NCI-H2029 (cell line): ENCODE results near the gene ZNF488.
A peak's percentile ranks its signal among the peaks of the same experiment; 100 is the strongest.

Experiments
- DNase-seq: peaks from one replicate; lab custom pipeline; 2025; lab: John Stamatoyannopoulos, UW

Gene ZNF488

DNA sequence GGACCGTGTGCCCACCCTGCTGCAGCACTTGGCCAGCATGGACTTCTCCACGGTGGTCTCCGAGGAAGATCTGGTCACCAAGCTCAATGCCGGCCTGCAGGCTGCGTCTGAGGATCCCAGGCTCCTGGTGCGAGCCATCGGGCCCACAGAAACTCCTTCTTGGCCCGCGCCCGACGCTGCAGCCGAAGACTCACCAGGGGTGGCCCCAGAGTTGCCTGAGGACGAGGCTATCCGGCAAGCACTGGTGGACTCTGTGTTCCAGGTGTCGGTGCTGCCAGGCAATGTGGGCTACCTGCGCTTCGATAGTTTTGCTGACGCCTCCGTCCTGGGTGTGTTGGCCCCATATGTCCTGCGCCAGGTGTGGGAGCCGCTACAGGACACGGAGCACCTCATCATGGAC, 34.6 kb downstream of the ZNF488 start:
- no peak for DNase-seq

DNA sequence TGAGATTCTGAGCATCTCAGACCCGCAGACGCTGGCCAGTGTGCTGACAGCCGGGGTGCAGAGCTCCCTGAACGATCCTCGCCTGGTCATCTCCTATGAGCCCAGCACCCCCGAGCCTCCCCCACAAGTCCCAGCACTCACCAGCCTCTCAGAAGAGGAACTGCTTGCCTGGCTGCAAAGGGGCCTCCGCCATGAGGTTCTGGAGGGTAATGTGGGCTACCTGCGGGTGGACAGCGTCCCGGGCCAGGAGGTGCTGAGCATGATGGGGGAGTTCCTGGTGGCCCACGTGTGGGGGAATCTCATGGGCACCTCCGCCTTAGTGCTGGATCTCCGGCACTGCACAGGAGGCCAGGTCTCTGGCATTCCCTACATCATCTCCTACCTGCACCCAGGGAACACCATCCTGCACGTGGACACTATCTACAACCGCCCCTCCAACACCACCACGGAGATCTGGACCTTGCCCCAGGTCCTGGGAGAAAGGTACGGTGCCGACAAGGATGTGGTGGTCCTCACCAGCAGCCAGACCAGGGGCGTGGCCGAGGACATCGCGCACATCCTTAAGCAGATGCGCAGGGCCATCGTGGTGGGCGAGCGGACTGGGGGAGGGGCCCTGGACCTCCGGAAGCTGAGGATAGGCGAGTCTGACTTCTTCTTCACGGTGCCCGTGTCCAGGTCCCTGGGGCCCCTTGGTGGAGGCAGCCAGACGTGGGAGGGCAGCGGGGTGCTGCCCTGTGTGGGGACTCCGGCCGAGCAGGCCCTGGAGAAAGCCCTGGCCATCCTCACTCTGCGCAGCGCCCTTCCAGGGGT, 35.2 kb downstream of the ZNF488 start:
- DNase-seq, result no peak

DNA sequence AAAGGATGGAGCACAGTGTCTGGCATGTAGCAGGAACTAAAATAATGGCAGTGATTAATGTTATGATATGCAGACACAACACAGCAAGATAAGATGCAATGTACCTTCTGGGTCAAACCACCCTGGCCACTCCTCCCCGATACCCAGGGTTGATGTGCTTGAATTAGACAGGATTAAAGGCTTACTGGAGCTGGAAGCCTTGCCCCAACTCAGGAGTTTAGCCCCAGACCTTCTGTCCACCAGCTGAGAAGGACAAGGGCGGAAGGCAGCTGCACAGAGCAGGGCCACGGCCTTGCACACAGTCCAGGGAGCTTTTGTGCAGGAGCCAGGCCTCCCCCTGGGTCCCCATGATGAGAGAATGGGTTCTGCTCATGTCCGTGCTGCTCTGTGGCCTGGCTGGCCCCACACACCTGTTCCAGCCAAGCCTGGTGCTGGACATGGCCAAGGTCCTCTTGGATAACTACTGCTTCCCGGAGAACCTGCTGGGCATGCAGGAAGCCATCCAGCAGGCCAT, 35.9 kb downstream of the ZNF488 start, which contains the start of gene RBP3:
Gene RBP3, plus strand, starts transcription at position 226 of the 514 bp plus-strand sequence. Its CDS starts 122 bp downstream, at position 348.
- DNase-seq, result no peak

DNA sequence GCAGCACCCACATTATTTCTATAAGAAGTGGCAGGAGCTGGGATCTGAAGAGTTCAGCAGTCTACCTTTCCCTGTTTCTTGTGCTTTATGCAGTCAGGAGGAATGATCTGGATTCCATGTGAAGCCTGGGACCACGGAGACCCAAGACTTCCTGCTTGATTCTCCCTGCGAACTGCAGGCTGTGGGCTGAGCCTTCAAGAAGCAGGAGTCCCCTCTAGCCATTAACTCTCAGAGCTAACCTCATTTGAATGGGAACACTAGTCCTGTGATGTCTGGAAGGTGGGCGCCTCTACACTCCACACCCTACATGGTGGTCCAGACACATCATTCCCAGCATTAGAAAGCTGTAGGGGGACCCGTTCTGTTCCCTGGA, 36.8 kb downstream of the ZNF488 start:
- DNase-seq, result no peak

DNA sequence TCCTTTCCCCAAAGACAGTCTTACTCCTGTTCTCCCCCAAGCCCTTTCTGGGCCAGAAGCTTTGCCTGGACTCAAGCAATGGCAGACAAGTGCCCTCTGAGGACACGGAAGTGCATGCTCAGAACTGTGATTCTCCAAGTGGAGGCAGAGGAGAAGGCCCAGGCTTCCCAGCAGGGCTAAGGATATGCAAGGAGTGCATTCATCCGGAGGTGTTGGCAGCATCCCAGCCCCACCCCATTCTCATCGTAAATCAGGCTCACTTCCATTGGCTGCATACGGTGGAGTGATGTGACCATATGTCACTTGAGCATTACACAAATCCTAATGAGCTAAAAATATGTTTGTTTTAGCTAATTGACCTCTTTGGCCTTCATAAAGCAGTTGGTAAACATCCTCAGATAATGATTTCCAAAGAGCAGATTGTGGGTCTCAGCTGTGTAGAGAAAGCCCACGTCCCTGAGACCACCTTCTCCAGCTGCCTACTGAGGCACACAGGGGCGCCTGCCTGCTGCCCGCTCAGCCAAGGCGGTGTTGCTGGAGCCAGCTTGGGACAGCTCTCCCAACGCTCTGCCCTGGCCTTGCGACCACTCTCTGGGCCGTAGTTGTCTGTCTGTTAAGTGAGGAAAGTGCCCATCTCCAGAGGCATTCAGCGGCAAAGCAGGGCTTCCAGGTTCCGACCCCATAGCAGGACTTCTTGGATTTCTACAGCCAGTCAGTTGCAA, 37.4 kb downstream of the ZNF488 start:
- DNase-seq, result peak; percentile 43

DNA sequence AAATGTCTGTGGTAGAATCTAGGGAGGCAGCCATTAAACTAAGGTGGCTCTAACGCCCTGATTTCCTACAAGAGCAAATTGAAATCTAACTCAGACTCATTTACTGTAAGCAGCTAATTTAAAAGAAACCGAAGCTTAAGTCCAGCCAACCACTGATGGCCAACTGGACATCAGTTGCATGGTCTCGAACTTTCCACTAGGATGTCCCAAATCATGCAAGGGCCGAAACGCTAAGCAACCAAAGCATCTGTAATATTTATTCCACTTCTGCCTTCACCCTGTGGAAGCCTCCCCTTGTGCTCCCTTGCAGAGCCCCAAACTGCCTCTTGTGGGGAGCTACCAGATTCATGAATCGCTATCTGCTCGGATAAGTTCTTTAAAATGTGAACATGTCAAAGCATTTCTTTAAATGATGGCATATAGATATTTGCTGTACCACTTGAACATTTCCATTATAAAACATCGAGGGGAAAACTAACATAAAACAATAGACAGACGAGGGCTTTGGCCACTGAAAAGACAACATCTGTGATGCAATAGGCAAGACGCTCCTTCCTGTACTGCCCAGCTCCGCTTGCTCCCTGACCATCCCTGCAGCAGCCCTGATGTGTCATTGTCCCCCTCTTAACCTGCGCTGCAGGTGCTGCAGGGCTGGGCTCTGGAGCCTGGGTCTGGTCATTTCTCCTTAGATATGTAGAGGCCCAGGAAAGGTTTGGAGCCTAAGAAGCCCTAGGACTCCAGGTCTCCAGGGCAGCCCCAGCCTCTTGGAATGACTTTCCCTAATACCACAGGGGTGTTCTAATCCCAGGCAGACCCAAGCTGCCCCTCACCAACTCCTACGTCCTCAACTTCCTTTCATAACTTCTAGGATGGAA, 38.9 kb downstream of the ZNF488 start:
- no peak for DNase-seq

DNA sequence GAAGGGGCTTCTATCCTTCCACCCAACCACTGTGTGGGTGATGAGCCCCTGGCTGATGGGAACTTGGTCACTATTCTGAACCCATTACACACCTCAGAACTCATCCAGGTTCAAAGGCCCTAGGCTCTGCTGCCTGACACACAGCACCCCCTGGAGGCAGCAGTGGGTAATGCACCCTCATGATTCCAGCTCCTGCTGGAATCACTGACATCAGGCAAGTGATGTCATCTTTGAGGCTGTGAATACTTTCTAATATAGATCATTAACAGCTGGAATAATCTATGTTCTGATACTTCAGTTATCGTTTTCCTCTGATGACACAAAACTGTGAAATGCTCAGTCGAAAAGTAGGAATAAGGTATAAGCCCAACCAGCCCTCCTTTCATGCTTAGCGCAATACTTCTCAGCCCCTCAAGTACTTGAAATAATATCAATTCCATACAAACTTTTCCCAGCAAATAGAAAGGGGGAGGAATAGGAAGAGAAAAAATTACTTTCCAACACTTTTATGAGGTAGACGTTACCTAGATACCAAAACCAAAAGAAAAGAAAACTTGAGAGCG, 43.4 kb downstream of the ZNF488 start:
- no peak for DNase-seq

DNA sequence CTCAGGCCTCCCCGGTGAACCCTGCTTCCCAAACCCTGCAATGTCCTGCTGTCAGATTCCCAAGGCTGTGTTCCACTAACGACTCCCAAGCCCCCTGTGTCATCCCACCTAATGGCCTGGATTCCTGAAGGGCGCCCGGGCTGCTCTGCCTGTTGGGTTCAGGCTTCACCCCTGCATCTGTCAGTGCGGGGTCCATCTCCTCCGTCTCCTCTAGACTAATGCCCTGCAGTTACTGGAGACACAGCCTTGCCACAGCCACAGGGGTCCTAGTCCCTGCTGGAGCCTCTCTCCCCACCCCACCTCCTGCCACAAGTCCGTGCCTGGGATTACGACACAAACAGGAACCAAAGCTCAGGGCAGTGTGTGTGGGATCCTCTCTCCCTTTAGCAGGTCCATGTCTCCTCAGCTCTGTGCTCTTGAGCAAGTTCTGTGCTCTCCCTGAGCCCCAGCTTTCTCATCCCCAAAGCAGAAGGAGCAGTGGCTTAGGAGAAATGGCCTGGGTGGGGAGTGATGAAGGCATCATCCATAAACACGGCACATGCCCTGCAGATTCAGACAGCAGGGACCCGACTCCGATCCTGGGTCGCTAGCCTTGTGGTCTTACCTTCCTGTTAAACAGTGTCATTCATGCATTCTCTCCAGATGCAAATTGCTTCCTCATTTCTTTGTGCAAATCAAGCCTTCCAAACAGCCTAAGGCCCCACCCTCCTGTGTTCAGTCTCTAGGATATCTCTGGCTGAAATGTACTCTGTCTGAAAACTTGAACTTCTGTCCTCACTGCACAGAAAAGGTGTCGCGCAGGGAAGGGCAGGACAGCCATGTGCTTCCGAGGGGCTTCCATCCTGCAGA, 44.1 kb downstream of the ZNF488 start:
- DNase-seq, result no peak

DNA sequence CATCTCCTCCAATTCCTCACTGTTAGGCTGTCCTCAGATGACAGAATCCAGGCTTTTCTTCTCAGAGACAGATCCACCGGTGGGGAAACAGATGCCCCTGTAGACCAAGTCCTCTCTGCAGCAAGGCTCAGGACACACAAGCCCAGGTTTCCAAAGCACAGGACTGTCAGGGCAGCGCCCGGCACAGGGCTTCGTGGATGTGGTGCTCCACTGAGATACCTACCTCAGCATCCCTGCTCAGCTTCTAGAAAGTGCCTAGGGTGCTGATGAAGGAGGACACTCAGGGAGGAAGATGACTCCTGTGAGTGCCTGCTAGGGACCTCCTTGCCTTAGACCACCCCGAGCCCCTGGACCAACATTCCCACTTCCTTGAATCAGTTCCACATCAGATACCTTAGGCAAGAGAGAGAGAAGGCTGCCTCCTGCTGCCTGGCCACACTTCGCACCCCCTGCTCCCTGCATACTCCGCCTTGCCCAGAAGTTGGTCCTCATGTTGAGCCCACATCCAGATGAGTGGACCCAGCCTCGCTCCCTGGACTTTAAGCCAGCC, 44.8 kb downstream of the ZNF488 start:
- no peak for DNase-seq

DNA sequence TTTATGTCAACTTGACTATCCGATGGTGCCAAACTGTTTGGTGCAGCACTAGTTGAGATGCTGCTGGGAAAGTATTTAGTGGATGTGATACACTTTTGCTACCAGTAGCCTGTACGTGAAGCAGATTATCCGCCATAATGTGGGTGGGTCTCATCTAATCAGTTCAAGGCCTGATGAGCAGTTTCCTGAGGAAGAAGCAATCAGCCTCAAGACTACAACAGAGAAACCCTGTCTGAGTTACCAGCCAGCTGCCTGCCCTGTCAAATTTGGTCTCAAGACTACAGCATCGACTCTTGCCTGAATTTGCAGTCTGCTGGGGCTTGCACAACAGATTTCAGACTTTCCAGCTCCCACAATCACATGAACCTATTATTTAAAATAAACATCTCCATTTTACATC, 46.8 kb downstream of the ZNF488 start:
- no peak for DNase-seq

DNA sequence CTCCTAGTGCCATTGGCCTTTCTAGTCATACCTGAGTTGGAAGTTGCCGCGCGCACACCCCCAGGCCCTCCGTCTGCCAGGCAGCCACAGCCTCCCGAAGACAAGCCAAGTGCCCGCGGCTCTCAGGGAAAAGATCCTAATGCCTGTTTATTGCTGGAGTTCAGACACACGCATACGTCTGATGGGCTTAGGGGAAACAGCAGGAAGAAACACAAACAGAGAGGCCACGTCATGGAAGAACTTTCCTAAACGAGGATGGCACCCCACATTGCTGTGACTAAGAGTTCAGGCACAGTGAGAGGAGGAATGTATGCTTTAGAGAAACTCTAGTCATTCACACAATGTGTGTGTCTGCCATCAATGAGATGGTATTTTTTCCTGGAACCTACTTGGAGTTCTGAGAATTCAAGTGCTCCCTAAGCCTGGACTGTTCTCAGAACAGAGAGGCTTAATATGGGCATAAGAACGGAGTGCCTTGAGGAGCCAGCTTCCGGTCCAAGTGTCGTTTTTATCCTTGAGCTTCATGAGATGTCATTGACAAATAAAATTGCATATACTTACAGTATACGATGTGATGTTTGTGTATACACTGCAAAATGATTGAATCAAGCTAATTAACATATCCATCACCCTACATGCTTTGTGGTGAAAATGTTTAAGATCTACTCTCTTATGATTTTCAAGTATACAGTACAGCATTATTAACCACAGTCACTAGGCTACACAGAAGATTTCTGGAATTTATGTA, 47.5 kb downstream of the ZNF488 start:
- no peak for DNase-seq

DNA sequence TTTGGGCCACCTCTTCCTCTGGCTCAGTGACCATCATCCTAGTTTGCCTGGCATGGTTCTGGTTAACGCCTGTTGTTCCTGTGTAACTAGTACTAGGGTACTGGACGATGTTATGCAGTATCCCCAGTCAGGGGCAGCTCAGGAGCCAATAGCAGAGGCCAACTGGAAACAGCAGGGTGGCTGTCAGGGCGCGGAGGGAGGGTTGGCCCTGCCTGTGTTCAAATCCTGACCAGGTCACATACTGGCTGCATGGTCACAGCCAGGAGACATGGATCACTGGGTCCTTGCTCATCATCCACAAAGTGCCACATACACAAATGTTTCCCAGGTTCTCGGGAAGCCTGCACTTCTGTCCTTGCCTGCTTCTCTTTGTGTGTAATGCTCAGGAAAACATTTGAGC, 48.2 kb downstream of the ZNF488 start:
- DNase-seq, result no peak

DNA sequence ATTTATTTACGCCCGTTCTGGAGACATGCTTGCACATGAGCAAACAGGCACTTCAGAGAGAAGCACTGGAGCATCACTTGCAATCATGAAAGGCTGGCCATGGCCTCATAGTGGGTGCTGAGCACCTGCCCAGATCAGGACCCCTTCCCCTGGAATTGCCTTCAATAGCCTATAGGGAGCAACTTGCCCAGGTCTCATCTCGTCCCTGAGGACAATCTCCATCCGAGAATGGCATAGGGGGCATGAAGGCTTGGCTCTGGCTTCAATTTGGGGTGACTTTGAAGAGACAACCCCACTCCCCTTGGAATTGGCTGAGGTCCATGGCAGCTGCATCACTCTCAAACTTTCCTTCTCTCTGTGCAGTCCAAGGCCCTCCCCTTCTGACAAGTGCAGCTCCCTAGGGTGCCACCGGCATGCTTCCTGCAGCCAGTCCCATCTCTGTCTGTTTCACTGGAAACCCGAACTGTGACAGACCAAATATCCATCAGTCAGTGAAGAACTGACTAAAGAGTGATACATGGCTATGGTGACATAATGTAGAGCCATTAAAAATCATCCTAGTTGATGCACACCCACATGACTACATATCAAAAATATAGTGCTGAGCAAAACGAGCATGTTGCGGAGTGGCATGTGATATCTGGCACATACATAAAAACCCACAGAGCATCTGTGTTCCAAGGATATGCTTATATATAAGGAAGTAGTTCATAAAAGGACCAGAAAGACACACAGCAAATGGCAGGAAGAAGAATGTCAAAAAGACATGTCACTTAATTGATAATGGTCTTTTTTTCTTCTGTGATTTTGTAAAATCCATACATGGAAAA, 49.4 kb downstream of the ZNF488 start:
- DNase-seq, result no peak

DNA sequence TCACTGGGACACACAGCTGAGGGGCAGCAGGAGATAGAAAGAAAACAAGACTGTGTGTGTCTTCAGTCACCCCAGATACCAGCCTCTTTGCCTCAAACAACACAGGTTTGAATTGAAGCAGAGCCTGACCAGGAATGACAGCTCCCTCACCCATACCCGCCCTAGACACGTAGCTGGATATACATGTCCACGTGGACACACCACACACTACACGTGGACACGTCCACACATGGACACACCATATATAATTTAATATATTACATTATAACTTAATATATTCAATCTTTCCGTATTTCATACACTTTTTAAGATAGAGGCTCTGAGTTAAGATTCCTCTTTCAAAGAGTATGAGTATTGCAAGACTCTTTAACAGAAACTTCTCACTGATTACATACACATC, 50.6 kb downstream of the ZNF488 start:
- DNase-seq, result no peak

DNA sequence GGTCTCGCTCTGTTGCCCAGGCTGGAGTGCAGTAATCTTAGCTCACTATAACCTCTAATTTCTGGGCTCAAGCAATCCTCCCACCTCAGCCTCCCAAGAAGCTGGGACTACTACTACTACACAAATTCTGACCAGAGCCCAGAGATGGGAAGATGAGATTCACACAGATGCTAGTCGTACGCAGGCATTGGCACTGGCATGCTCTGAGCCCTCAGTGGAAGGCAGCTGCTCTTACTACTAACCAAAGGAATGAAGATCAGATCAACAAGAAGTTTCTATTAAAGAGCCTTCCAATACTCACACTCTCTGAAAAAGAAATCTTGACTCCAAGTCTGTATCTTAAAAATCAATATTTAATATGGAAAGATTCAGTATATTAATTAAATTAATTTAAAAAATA, 51.1 kb downstream of the ZNF488 start:
- DNase-seq, result no peak

DNA sequence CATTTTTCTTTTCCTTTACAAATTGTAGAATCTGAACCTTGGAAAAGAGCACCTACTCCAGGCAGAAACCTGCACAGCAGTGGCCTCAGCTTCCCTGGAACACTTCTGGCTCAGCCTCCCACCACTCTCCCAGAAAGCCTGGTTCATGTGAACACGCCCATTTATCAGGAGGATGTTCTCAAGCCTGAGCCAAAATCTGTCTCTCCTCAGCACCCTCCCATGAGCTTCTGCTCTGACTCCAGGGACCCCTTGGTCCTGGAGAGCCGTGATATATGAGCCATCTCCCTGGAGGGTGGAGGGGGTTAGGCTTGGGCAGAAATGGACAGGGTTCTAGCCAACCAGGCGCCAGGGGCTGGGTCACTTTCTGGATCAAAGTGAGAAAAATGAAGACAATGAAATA, 51.7 kb downstream of the ZNF488 start:
- DNase-seq, result no peak

DNA sequence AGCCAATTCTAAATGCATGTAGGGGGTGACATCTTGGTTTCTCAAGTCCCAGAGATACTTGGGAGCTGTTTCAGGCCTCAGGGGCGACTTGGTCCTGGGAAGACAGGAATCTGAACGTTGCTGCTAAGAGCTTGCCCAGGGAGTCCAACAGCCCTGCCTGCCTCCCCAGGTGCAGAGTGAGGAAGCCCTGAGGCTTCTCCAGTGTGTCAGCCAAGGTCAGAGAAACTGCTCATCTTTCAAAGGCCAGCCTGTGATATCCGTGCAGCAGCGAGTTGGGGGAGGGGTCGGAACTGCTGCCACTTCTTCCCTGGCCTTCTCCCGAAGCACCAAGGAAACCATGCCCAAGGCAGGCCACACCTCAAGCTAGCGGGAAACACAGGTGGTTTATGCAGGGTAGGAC, 52.1 kb downstream of the ZNF488 start:
- no peak for DNase-seq

DNA sequence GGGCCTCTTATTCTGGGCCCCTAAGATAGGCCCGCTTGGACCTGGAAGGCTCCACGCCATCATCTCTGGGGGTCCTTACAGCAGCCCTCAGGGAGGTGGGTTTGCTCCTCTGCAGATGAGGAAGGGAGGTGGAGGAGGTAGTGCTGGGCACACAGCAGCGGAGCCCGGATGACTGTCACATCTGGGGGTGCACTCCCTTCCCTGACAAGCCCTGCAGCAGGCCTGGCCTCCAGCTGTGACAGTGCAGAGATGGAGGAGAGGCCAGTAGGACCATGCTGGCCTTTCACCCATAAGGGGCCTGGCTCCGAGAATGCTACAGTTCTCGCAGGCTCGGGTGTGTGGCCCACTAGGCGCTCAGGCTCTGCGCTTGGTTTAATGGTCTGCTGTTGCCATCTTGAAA, 52.6 kb downstream of the ZNF488 start:
- no peak for DNase-seq

DNA sequence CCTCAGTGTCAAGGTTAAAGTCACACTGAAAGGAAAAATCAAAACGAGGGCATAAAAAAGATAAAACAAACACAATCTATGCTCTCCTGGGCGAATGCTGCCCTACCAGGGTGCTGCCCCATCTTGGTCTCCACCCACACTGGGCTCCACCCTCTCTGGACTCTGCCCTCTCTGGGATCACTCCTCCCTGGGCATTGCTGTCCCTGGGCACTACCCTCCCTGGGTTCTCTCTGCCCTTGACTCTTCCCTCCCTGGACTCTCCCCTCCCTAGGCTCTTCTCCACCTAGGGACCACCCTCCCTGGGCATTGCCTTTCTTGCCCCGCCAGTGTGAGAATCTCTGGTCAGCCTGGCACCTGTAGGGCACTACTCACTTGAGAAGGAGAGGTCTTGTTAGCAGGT, 53.3 kb downstream of the ZNF488 start:
- no peak for DNase-seq
